Measurements from ENCODE around the gene F5.

- TF ChIP-seq CTCF (IDR thresholded peaks at IDR 0.05) (no peak), POLR2A (IDR thresholded peaks at IDR 0.05) (no peak)
Observed at GRCh38 chr1:169495046-169495775, 91.1 kb downstream of the F5 start.
